Measurements from ENCODE around the gene SORCS2.

- TF ChIP-seq ATRX (CRISPR knock-in tag; IDR thresholded peaks at IDR 0.05; ENCODE audit: borderline replicate concordance) (no peak), U2AF2 (IDR thresholded peaks at IDR 0.05; ENCODE audit: low read depth, low read length) (no peak), SOX5 (CRISPR knock-in tag; IDR thresholded peaks at IDR 0.05; ENCODE audit: borderline replicate concordance) (no peak)
Measured at GRCh38 chr4:7206385-7206784, 14.0 kb downstream of the SORCS2 start.
